Bronchial epithelial cell (primary cell): ENCODE measurements around the gene CELF2. TPM values are rescaled to one million over a fixed set of nuclear protein-coding genes. Genes with fewer than 3 reads are reported as not detected.
"Not testable (repeated sequence)": the region's sequence is repeated elsewhere in the genome, so short reads cannot be mapped to it uniquely, and the experiment has no call there.

ENCODE experiments used
- DNase-seq: peaks from one replicate; pipeline ENCODE4 v3.0.0-alpha.2; 2010; ENCODE audit warnings: low read depth
- FAIRE-seq: peaks from 2 replicates; lab custom pipeline; 2011; peaks lifted over from hg19 to GRCh38; lab: Jason Lieb, UNC
- H3K27me3 ChIP-seq: 2 replicates; pipeline ENCODE4 v1.5.1; 2011; ENCODE audit warnings: low read length; ENCODE audit not compliant: control insufficient read depth, insufficient read depth
- H3K36me3 ChIP-seq: 2 replicates; pipeline ENCODE4 v1.5.1; 2011; ENCODE audit warnings: low read length; ENCODE audit not compliant: control insufficient read depth, insufficient read depth
- H3K4me3 ChIP-seq: 2 replicates; pipeline ENCODE4 v1.5.1; 2011; ENCODE audit warnings: mild to moderate bottlenecking, low read depth, low read length, control low read depth
- CTCF ChIP-seq: IDR thresholded peaks from 2 replicates; pipeline ENCODE4 v1.5.1; 2011; ENCODE audit warnings: mild to moderate bottlenecking, moderate library complexity, low read length, control low read depth, inconsistent platforms; ENCODE audit not compliant: insufficient read depth, severe bottlenecking
- total RNA-seq: library from RNA; depleted of rRNA; stranded (reverse); fragments of >200 nt; gene quantifications from 2 replicates; pipeline ENCODE4 v1.2.1, GENCODE V29; 2014

Gene CELF2
- total RNA-seq, 1 donor from 2014 or later, result 2.1 TPM

DNA sequence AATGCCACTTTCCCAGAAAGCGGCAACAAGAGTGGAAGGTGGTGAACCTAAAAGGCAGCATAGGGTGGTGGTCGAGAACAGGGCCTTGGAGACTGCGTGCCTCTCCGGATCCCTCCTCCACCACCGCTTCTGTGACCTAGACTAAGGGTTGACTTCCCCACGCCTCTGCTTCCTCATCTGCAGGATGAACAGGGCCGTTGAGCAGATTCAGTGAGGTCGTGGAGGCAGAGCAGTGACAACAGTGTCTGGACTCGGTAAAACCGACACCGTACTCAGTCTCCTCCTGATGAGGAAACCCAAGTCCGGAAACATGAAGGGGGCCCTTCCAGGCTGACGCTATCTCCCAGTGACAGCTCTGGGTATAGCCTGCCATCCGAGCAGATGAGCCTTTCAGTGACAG lies 162.6 kb downstream of the CELF2 start:
- Histone ChIP-seq H3K36me3 (no peaks in the 10 kb centered on the region), H3K4me3 (no peak overlapping the region), H3K27me3 (no peaks in the 10 kb centered on the region)
- no peak for TF ChIP-seq CTCF
- DNase-seq (no peak), FAIRE-seq (no peak)

DNA sequence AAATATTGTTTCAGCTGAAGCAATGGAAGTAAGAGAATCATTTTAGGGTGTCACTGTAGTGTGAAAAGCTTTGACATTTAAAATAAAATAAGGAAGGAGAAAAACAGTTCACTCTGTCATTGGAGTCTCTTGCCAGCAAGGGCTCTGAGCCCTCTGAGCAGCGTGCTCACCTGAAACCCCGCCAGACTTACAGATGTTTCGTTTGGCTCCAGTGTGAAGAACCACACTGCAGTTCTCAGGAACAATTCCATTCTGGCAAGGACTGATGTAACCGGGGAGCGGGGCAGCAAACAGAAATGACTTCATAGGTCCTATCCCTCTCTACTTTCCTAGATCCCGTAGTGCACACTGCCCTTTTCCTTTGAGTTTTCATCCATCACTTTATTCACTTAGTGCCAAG lies 164.3 kb downstream of the CELF2 start:
- Histone ChIP-seq H3K36me3 (no peaks in the 10 kb centered on the region), H3K27me3 (no peaks in the 10 kb centered on the region), H3K4me3 (no peak overlapping the region)
- TF ChIP-seq CTCF, result no peak
- FAIRE-seq, result no peak
- DNase-seq, result no peak

DNA sequence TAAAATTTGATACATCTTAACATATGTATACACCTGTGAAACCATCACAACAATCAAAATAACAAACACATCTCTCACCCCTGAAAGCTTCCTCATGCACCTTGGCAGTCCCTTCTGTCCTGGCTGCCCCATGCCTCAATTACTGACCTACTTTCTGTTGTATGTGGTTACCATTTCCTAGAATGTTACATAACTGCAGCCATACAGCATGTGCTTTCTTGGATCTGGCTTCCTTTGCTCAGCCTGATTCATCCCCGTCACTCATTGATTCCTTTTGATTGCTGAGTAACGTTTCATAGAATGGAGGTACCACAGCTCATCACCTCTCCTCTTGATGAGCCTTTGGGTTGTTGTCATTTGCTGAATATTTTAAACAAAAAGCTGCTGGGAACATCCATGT lies 165.3 kb downstream of the CELF2 start:
- H3K36me3 ChIP-seq, result no peaks in the 10 kb centered on the region
- FAIRE-seq (no peak), DNase-seq (no peak)
- H3K27me3 ChIP-seq, result no peaks in the 10 kb centered on the region
- H3K4me3 ChIP-seq, result no peak overlapping the region
- no peak for TF ChIP-seq CTCF

GRCh38 chr10:11184093-11184492 lies 166.4 kb downstream of the CELF2 start:
- no peak for FAIRE-seq
- H3K27me3 ChIP-seq, result no peaks in the 10 kb centered on the region
- no peak for TF ChIP-seq CTCF
- H3K36me3 ChIP-seq, result no peaks in the 10 kb centered on the region
- no peak for DNase-seq
- no peak overlapping the region for H3K4me3 ChIP-seq

DNA sequence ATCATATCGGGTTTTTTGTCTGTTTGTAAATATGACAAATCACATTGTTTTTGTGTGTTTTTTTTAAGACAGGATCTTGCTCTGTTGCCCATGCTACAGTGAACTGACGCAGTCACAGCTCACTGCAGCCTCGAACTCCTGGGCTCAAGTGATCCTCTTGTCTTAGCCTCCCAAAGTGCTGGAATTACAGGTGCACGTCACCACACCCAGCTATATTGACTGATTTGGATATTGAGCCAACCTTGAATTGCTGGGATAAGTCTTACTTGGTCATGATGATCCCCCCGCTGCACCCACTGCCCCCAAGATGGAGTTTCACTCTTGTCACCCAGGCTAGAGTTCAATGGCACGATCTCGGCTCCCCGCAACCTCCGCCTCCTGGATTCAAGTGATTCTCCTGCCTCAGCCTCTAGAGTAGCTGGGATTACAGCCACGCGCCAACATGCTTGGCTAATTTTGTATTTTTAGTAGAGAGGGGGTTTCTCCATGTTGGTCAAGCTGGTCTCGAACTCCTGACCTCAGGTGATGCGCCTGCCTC lies 167.5 kb downstream of the CELF2 start:
- not testable (repeated sequence) for H3K4me3 ChIP-seq, DNase-seq, H3K36me3 ChIP-seq, FAIRE-seq, H3K27me3 ChIP-seq

DNA sequence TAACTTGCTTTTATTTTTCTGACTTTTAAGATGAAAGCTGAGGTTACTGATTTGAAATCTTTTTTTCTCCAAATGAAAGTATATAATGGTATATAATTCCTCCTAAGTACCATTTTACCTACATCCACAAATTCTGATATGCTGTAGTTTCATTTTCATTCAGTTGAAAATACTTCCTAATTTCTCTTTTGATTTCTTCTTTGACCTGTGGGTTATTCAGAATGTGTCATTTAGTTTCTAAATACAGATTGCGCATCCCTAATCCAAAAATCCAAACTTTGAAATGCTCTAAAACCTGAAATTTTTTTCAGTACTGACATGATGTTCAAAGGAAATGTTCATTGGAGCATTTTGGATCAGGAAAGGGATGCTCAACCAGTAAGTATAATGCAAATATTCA lies 168.7 kb downstream of the CELF2 start:
- Histone ChIP-seq H3K27me3 (no peaks in the 10 kb centered on the region), H3K4me3 (no peak overlapping the region), H3K36me3 (no peaks in the 10 kb centered on the region)
- no peak for TF ChIP-seq CTCF
- DNase-seq, result no peak
- no peak for FAIRE-seq
